Hematopoietic multipotent progenitor cell treated with erythropoietin and hydrocortisone succinate and interleukin-3 and kit ligand, for 6 days (in vitro differentiated cells): ENCODE data around the gene ERCC6L.
"Not testable (repeated sequence)": the region's sequence is repeated elsewhere in the genome, so short reads cannot be mapped to it uniquely, and the experiment has no call there.

Experiments
- DNase-seq: peaks from one replicate; pipeline ENCODE4 v3.0.0-alpha.2; 2015

The ERCC6L gene

DNA sequence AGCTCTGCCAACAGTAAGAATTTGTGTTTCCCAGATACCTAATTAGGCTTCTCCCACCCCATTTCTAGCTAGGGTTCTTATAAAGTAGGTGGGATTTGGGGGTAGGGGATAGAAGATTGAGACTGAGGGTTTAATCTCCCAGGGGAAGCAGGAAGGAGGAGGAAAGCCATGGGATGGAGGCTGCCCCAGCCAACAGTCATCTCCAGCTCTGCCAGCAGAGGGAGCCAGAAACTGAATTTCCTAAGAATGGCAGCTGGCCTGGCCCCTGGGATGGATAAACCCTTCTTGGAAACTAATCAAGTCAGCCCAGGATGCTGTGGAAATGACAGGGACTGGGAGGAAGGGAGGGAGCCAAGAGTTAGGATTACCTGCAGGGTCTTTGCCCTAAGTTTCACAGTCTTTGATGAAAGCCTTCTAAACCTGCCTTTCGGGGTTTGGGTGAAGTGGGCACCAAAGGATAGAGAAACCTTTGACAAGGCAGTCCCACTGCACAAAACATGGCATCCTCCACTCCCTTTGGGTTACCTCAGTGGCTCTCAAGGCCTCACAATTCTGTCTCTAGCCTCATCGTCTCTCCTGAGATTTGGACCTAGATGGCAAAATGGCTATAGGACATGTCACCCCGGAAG is 6.7 kb upstream of the ERCC6L start:
- peak; percentile 63 for DNase-seq

DNA sequence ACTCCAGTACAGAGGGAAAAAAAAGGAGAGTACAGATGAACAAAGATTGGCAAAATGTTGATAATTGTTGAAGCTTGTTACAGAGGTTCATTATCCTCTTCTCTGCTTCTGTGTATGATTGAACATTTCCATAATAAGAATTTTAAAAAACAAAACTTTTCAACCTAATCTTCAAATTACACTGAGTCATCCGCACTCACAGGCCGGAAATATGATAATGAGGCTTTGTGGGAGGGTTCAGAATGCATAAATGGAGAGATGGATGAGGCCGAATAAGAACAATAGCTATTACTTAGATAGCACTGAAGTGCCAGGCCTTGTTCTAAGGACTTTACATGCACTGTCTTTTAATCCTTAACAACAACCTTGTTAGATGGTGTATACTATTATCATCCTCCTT is 4.6 kb upstream of the ERCC6L start:
- DNase-seq = peak; percentile 54

DNA sequence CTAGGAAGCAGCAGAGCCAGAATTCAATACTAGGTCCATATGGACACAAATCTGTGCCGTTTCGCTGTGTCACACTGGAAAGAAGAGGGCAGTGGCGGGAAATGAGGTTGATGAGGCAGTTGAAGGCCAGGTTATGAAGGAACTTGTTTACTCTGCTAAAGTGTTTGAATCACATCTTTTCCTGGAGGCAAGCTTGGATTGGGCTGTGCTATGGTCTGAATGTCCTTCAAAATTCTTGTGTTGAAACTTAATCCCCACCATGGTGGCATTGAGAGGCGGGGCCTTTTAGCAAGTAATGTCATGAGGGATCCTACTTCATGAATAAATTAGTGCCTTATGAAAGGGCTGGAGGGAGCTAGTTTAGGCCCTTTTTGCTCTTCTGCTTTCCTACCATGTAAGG is 2.1 kb upstream of the ERCC6L start:
- DNase-seq = no peak

DNA sequence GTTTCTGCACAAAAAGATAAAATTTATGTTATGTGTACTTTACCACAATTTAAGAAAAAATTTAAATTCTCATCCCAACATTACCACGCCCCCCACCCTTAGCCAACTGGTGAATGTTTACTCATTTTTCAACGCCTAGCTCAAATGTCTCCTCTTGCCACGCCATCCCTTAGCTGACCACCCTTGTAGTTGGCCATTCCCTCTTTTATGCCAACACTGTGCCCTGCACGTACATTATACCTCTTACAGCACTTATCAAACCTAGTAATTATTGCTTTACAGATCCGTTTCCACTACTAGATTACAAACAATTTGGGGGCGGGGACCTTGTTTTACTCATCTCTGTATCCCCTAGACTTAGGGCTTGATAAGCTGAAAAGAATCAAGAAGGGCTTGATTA is 644 bp downstream of the ERCC6L start:
- DNase-seq = no peak

DNA sequence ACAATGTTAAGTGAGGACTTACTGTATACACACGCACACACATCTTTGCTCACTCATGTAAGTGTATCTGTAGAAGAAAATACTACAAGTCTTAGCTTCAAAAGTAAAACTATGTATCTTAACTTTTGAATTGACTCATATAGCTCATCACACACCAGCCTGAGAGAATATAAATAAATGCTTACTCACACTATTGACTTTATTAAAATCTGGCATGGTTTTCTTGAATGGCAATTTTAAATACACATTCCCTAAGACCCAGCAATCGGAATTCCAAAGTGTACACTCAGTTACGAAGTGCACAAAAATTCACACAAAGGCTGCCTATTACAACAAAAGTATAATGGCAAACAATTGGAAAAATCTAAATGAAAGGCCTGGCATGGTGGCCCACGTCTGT is 2.0 kb downstream of the ERCC6L start:
- no peak for DNase-seq

DNA sequence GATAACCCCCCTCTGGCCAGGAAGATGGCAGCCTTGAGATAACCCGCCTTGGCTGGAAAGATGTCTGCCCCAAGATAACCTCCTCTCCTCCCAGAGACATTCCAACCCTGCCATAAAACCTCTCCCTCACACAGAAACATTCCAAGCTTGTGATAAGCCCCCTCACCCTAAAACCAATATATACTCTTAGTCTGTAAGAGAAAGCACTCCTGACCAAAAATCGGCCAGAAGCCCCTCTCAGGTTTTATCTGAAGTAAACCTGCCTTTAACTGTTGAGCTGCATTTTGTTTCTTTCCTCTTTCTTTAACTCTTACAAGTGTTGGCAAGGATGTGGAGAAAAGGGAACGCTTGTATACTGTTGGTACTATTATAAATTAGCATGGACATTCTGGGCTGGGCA is 8.5 kb downstream of the ERCC6L start:
- no peak for DNase-seq

DNA sequence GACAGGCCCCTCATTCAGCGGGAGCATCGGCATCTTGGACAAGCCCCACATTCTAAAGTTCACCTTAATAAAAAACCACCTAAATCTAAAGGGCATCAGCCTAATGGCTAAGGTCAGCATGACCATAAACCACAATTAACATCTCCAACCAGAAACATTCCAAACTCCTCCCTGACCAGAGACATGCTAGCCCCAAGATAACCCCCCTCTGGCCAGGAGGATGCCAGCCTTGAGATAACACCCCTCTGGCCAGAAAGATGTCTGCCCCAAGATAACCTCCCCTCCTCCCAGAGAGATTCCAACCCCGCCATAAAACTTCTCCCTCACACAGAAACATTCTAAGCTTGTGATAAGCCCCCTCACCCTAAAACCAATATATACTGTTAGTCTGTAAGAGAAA is 18.5 kb downstream of the ERCC6L start:
- DNase-seq = not testable (repeated sequence)

DNA sequence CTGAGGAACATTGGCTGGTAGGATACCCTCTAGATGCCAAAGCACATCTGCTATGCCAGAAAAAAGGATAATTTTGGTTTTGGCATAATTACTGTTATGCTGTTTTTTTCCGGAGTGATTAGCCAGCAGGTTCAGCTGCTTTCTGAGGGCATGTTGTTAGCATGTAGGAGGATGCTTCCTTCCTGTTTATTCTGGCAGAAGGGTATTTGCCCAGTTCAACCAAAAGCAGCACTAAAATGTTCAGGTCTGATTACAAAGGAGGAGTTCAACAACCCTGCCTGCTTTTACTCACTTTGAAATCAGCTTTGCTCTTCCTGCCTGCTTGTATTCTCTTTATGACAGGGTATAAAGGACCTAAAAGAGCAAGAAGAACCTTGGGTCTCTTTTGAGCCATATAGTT is 21.9 kb downstream of the ERCC6L start:
- no peak for DNase-seq

DNA sequence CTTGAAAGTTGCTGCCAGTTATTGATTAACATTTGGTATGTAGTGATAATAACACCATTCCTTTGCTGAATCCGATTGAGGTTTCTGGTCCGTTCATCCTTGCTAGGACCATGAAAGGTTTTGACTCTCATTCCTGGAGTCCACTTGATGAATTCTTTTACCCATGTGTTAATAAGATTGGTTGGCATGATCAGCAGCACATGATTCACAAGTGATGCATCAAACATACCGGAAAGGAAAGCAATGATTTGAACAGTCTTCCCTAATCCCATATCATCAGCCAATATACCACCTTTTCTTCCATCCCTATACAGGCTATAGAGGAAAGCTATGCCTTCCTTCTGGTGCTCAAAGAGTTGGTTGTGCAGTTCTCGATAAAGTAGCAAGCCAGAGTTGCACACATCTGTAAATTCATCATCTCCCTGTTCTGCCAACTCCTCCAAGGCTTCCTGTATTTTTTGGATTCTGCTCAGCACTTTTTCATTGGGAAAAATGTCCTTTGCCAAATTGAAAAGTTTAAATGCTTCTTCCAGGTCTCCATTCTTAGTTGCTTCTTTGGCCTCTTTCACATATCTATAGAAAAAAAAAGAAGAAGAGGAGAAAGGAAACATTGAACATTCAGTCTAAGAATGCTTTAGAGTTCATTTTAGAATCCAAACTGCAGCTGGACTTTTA is 30.6 kb downstream of the ERCC6L start:
- no peak for DNase-seq

DNA sequence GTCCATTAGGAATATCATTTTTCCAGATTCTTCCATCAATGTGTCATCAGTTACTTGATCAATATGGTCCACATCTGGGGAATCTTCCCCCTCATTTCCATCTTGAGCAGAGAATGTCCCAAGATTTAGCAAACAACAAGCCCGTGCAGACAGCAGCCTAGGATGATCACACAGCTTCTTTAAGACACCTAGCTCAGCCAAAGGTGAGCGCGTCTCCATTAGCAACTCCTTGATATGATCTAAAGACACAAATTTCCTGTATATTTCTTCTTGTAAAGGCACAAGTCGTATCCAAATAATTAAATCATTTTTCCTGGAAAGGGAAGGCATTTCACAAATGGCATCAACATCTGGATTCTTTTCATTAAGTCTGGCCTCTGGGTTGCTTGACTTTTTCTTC is 31.5 kb downstream of the ERCC6L start:
- DNase-seq = no peak

DNA sequence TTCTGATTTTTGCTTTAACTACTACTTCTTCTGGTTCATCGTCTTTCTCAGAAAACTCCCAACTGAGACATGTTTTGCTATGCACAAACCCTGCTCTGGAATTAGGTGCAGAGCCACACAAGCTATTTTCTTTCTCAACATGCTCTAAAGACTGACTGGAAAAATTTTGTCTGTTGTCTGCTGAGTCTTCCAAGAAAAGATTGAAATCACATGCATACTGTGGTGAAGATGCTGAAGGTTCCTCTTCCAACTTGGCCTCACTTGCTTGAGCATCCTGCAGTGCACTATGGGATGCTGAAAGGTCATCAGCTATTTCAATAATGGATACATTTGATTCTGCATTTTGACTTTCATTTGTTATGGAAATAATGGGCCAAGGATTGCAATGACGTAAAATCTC is 33.1 kb downstream of the ERCC6L start:
- no peak for DNase-seq

DNA sequence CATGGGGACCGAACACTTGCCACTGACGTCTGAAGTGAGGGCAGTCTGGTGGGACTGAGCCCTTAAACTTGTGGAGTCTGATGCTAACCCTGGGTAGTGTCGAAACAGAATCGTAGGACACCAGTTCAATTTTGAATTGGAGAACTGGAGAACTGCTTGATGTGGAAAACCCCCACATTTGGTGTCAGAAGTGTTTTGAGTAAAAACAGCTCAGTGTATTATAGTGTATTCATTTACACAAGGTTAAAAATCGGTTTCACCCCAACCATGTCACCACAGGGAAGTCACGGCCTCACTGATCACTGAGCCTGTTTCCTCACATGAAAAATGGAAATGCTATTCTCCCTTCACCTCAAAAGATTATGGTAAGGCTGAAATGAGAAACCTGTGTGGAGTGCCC is 35.4 kb downstream of the ERCC6L start:
- DNase-seq = no peak

DNA sequence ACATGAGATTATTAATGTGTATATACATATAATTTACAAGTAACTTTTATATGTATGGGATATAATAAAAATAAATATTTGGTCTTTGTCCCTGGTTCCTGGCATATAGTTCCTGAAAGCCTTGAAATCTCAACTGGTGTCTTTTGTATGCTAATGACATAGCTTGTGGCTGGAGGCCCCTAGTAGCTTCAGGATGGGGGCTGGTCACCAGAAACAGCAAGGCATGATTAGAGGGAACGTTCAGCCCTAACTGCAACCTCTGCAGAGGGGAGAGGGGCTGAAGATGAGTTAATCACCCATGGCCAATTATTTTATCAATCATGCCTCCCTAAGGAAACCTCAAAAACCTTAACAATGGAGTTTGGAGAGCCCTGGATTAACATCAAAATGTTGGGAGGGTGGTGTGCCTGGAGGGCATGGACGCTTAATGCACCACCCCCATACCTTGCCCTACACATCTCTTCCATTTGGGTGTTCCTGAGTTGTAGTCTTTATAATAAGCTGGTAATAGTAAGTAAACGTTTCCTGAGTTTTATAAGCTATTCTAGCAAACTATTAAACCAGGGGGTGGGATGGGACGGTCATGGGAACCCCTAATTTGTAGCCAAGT is 35.9 kb downstream of the ERCC6L start:
- no peak for DNase-seq

DNA sequence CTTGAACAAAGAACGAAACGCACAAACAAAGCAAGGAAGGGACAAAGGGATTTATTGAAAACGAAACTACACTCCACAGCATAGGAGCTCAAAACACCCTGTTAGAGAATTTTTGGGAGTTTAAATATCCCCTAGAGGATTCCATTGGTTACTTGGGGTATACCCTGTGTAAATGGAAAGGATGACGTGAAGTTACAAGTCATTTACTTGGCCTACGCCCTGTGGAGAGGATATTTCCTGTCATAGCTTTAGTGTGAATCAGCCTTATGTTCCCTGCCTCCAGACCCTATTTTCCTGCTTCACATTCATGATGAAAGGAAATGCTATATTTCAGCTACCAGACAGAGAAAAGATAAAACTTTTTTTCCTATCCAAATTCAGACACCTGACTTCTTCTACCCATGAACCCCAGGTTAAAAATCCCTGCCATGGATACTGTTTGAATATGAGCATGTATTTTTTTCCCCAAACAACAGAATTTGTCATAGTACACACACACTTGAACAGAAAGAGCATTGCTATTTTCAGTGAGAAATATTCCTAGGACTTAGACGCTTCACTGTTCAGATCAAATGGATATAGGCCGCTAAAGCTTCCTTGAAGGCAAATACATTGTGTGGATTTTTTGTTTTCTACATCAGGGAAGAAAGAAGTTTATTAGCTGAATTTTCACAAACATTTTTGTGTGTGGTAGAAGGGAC is 36.8 kb downstream of the ERCC6L start:
- DNase-seq = no peak

DNA sequence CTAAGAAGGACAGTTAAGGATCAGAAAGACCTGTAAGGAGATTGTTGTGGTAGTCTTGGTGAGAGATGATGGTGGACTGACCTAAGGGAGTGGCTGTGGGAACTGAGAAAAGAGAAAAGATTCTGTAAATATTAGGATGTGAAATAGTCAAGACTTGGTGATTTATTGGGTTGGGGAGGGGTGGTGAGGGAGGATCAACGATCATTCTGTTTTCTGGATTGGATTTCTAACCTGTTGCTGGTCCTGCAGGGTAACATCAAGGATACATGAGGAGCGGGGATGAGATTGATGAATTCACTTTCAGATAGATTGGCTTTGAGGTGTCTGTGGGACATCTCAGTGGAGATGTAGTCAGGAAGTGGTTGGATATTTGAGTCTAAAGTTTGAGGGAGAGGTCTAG is 55.9 kb downstream of the ERCC6L start:
- DNase-seq = no peak

DNA sequence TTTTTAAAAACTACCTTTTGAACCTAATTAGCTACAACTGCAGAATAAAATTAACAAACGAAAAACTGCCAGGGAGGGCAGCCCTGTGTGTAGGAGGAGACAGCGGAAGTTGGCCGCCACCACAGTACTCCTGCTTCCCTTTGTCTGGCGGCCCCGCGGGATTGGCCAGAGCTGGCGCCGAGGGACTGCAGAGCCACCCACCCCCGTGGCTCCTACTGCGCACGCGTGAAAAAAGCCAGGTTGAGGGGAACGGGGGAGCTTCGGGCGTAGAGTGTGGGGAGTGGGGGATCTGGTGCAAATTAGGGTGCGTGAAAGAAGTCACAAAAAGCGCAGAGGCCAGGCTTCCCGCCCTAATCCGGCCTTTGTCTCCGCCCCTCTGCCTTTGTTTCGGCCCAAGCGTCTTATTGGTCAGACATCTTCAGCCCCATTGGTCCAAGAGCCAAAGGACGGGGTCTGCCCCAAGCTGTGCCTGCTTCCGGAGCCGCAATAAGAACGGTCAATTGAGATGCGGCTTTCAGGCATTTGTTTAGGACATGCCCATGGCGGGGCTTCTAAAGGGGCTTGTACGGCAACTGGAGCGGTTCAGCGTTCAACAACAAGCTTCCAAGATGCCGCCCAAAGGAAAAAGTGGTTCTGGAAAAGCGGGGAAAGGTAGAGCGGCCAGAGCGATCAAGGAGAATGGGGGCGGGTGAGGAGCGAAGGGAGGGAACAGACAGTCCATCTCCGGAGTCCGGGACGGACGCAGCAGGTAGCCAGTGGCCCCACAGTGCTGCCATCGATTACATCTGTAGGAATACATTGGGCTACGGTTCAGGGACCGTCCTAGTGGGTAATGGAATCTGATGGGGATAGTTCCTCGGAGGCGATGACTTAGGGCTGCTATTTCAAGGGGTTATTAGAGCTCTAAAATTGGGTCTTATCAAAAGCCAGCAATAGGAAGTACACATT is 57.4 kb downstream of the ERCC6L start, which contains the start of gene PIN4:
Gene PIN4 (plus strand): TSS at position 580 of the 948 bp plus-strand sequence. CDS start 29 bp downstream, at position 609.
- DNase-seq = peak; percentile 97

DNA sequence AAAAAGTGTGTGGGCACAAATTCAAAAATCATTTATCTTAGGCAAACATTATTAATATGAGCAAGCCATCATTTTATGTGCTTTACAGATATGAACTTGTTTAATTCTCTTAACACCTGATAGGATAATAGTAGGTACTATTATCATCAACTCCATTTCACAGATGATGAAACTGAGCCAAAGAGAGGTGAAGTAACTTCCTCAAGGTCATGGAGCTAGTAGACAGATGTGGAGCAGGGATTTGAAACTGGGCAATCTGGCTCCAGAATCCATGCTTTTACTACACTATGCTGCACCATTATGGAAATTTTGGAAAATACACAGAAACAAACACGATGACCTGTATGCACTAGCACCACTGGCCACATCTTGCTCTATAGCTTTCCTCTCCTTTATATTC is 58.3 kb downstream of the ERCC6L start:
- peak; percentile 42 for DNase-seq

DNA sequence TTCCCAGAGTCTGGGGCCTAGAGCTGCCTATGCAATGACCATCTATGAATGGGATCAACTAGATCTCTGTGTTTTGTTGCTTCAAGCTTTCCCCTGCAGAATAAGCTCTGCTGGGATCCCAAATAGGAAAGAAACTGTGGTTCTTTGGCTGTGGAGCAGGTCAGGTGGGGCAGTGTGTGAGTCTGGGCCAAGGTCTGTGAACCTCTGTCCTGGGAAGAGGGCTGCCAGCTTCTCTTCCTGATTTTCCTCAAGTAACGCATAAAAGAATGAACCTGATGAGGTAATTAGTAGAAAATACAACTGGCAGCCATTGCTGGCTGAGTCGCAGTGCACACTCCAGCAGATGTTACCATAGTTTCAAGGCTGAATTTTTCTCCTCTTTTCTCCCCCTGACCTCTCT is 61.8 kb downstream of the ERCC6L start:
- no peak for DNase-seq

DNA sequence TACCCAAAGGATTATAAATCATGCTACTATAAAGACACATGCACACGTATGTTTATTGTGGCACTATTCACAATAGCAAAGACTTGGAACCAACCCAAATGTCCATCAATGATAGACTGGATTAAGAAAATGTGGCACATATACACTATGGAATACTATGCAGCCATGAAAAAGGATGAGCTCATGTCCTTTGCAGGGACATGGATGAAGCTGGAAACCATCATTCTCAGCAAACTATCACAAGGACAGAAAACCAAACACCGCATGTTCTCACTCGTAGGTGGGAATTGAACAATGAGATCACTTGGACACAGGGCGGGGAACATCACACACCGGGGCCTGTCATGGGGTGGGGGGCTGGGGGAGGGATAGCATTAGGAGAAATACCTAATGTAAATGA is 62.5 kb downstream of the ERCC6L start:
- not testable (repeated sequence) for DNase-seq

DNA sequence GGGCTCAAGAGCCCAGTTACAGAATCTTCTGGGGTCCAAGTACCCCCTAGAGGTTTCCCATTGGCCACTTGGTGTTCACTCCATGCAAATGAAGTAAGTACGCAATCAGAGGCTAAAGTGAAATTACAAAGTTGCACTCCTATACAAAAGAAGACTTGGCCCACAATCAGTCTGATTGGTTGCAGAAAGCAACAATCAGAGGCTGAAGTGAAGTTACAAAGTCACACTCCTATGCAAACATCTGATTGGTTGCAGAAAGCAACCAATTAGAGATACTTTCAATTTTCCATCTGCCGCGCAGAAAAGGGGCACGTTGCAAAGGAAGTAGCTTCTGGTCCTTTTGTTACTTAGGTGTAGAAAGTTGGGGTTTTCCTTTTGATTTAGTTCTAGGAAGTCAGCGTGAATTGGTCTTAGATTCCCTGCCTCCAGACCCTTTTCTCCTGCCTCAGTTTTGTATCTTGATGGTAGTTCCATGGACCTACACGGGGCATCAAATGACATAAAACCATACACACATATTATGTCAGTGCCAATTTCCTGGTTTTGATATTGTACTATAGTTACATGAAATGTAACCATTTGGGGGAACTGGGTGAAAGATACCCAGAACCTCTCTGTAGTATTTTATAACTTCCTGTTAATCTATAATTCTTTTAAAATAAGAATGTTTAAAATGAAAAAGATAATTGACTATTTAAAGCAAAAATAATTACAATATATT is 69.7 kb downstream of the ERCC6L start:
- DNase-seq = peak; percentile 20

DNA sequence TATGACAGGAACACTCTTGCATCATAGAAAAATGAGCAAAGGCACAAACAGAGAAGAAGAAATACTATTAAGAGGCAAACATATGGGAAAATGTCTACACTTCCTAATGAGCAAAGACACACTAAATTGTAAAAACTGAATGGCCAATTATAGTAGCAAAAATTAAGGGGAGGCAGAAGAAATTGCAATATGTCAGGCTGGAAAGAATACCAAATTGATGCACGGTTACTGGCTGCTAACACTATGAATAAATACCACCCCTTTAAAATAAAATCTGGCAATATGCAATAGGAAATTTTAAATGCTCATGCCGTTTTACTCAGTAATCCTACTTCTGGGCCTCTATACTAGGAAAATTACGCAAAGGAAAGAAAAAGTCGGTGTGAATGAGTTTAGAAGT is 73.3 kb downstream of the ERCC6L start:
- no peak for DNase-seq

DNA sequence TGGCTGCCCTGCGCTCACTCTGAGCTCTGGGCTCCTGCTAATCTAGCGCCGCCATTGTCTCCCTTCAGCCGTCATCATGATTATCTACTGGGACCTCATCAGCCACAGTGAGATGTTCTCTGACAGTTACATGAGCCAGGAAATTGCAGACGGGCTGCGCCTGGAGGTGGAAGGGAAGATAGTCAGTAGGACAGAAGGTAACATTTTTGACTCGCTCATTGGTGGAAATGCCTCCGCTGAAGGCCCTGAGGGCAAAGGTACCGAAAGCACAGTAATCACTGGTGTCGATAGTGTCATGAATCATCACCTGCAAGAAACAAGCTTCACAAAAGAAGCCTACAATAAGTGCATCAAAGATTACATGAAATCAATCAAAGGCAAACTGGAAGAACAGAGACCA is 79.1 kb downstream of the ERCC6L start:
- DNase-seq = no peak
